GM23338 (cell line): ENCODE data around the gene TBCD. TPM values are rescaled to one million over a fixed set of nuclear protein-coding genes. Genes with fewer than 3 reads are reported as not detected.

Experiments used
- ATAC-seq: fragments of 200-7000 bp; cut with Tn5 transposase; 3 replicates; pipeline ENCODE4 v1.9.1; 2020
- DNase-seq: peaks from one replicate; pipeline ENCODE4 v3.0.0-alpha.2; 2015; ENCODE audit warnings: low spot score
- H2AFZ ChIP-seq: fragments of 200-600 bp; sonication (generic); 2 replicates; pipeline ENCODE4 v1.8.0; 2016; ENCODE audit warnings: antibody characterized with exemption, mild to moderate bottlenecking, moderate library complexity
- H3F3A ChIP-seq: fragments of 200-600 bp; sonication (generic); replicated peaks from 2 replicates; pipeline ENCODE4 v1.8.0; 2017; ENCODE audit warnings: antibody characterized with exemption, mixed run types, low read depth
- H3K27ac ChIP-seq: fragments of 200-600 bp; sonication (generic); 2 replicates; pipeline ENCODE4 v1.6.1; 2016; ENCODE audit warnings: low read depth
- H3K27me3 ChIP-seq: fragments of 200-600 bp; sonication (generic); 2 replicates; pipeline ENCODE4 v1.8.0; 2016; ENCODE audit warnings: mild to moderate bottlenecking, mixed run types, moderate library complexity; ENCODE audit not compliant: insufficient read depth
- H3K36me3 ChIP-seq: fragments of 200-600 bp; sonication (generic); 2 replicates; pipeline ENCODE4 v1.8.0; 2016; ENCODE audit warnings: mild to moderate bottlenecking; ENCODE audit not compliant: insufficient read depth
- H3K4me1 ChIP-seq: fragments of 200-600 bp; sonication (generic); 2 replicates; pipeline ENCODE4 v1.8.0; 2016; ENCODE audit warnings: mild to moderate bottlenecking, moderate library complexity; ENCODE audit not compliant: insufficient read depth
- H3K4me2 ChIP-seq: fragments of 200-600 bp; sonication (generic); 2 replicates; pipeline ENCODE4 v1.7.1; 2017; ENCODE audit warnings: mixed run types
- H3K4me3 ChIP-seq: fragments of 200-600 bp; sonication (generic); 2 replicates; pipeline ENCODE4 v1.6.1; 2016; ENCODE audit warnings: mixed run types
- H3K79me2 ChIP-seq: fragments of 200-600 bp; sonication (generic); replicated peaks from 2 replicates; pipeline ENCODE4 v1.8.0; 2017; ENCODE audit warnings: mild to moderate bottlenecking; ENCODE audit not compliant: insufficient read depth
- H3K9me2 ChIP-seq: fragments of 200-600 bp; sonication (generic); 2 replicates; pipeline ENCODE4 v1.8.0; 2017; ENCODE audit not compliant: insufficient read depth
- H4K20me1 ChIP-seq: fragments of 200-600 bp; sonication (generic); replicated peaks from 2 replicates; pipeline ENCODE4 v1.8.0; 2017; ENCODE audit warnings: mild to moderate bottlenecking; ENCODE audit not compliant: insufficient read depth
- H3K27ac Mint-ChIP-seq: 2 replicates; pipeline ENCODE4 v1.8.0; 2020; ENCODE audit warnings: inconsistent platforms, mild to moderate bottlenecking, moderate library complexity, mixed read lengths
- H3K27me3 Mint-ChIP-seq: 3 replicates; pipeline ENCODE4 v1.8.0; 2022; ENCODE audit warnings: low read depth, mild to moderate bottlenecking, moderate library complexity, mixed read lengths, inconsistent platforms; ENCODE audit not compliant: insufficient read depth, poor library complexity
- H3K36me3 Mint-ChIP-seq: 3 replicates; pipeline ENCODE4 v1.8.0; 2021; ENCODE audit warnings: low read depth, mild to moderate bottlenecking, inconsistent platforms, moderate library complexity, mixed read lengths
- H3K4me1 Mint-ChIP-seq: 3 replicates; pipeline ENCODE4 v1.8.0; 2020; ENCODE audit warnings: mild to moderate bottlenecking, inconsistent platforms, mixed read lengths
- H3K4me3 Mint-ChIP-seq: 3 replicates; pipeline ENCODE4 v1.8.0; 2021; ENCODE audit warnings: moderate library complexity, mild to moderate bottlenecking, inconsistent platforms, mixed read lengths
- H3K9me3 Mint-ChIP-seq: 3 replicates; pipeline ENCODE4 v1.8.0; 2020; ENCODE audit warnings: moderate library complexity, mild to moderate bottlenecking, inconsistent platforms, mixed read lengths
- CREB1 ChIP-seq: fragments of 250-450 bp; sonication (Bioruptor Pico); IDR thresholded peaks from 2 replicates; pipeline ENCODE4 v1.5.0; 2020; ENCODE audit warnings: low read depth, mild to moderate bottlenecking, moderate library complexity
- CTCF ChIP-seq, 2 experiments: fragments of 200-600 bp in 1 of 2; sonication (generic) in 1 of 2; conservative IDR thresholded peaks; 2 replicates each; pipeline versions ENCODE4 v1.5.1 to v1.6.1; 2016 to 2017; ENCODE audit warnings: antibody characterized with exemption in 2 of 2, low read depth in 2 of 2, mild to moderate bottlenecking in 2 of 2, moderate library complexity in 1 of 2
- ETS1 ChIP-seq: IDR thresholded peaks from 2 replicates; pipeline ENCODE4 v1.6.1; 2016; ENCODE audit warnings: antibody characterized with exemption
- EZH2 ChIP-seq: fragments of 200-600 bp; sonication (generic); IDR thresholded peaks from one replicate; pipeline ENCODE4 v1.8.0; 2017; ENCODE audit warnings: antibody characterized with exemption, mild to moderate bottlenecking, low read depth; ENCODE audit not compliant: unreplicated experiment
- EZH2phosphoT487 ChIP-seq: fragments of 200-600 bp; sonication (generic); IDR thresholded peaks from one replicate; pipeline ENCODE4 v1.8.1; 2018; ENCODE audit warnings: antibody characterized with exemption; ENCODE audit not compliant: unreplicated experiment
- JUNB ChIP-seq: IDR thresholded peaks from one replicate; pipeline ENCODE4 v1.6.1; 2016; ENCODE audit warnings: antibody characterized with exemption; ENCODE audit not compliant: unreplicated experiment
- NANOG ChIP-seq: IDR thresholded peaks from 2 replicates; pipeline ENCODE4 v1.6.1; 2016; ENCODE audit warnings: antibody characterized with exemption, borderline replicate concordance
- POLR2AphosphoS5 ChIP-seq: IDR thresholded peaks from 2 replicates; pipeline ENCODE4 v1.6.1; 2016; ENCODE audit warnings: antibody characterized with exemption, low read depth
- REST ChIP-seq: IDR thresholded peaks from one replicate; pipeline ENCODE4 v1.6.1; 2018; ENCODE audit warnings: antibody characterized with exemption; ENCODE audit not compliant: unreplicated experiment
- STAT1 ChIP-seq: IDR thresholded peaks from one replicate; pipeline ENCODE4 v1.6.1; 2016; ENCODE audit warnings: antibody characterized with exemption; ENCODE audit not compliant: unreplicated experiment
- ZNF114 ChIP-seq: fragments of 250-450 bp; sonication (Bioruptor Pico); IDR thresholded peaks from 2 replicates; pipeline ENCODE4 v1.5.0; 2020; ENCODE audit warnings: mild to moderate bottlenecking, moderate library complexity
- ZNF331 ChIP-seq: fragments of 250-450 bp; sonication (Bioruptor Pico); IDR thresholded peaks from 2 replicates; pipeline ENCODE4 v1.5.0; 2020; ENCODE audit warnings: low read depth, mild to moderate bottlenecking, moderate library complexity
- polyA plus RNA-seq: library from polyadenylated mRNA; unstranded; fragments of >200 nt; fragmentation: Nextera tagmentation; extraction: Ambion mirVana; gene quantifications from 2 replicates; pipeline ENCODE4 v1.2.1, GENCODE V29; 2016
- total RNA-seq: library from RNA; depleted of rRNA; stranded (reverse); fragments of >200 nt; shearing (Covaris generic); gene quantifications from 2 replicates; pipeline ENCODE4 v1.2.3, GENCODE V29; 2014

The TBCD gene
- total and polyA plus RNA-seq, 2 experiments from 2014 or later, result 75.0 to 116 TPM

GRCh38 chr17:82981141-82981730 is 229.4 kb downstream of the TBCD start:
- Histone ChIP-seq H3K4me1 (peaks cover 13% of the 10 kb centered on the region; the same call in 1 of the 2 replicates), H3K27me3 (no peaks in the 10 kb centered on the region), H3K36me3 (no peaks in the 10 kb centered on the region), H3K27ac (no peak overlapping the region), H2AFZ (no peak overlapping the region), H3K4me3 (no peak overlapping the region), H3K4me2 (no peak overlapping the region), H3K79me2 (no peaks in the 10 kb centered on the region), H3K9me2 (no peaks in the 10 kb centered on the region), H3F3A (no peaks in the 10 kb centered on the region), H4K20me1 (no peaks in the 10 kb centered on the region)
- no peak for DNase-seq
- no peak for ATAC-seq
- no peaks in the 10 kb centered on the region for H3K9me3 Mint-ChIP-seq
- H3K4me3 Mint-ChIP-seq, result no peak overlapping the region
- H3K27ac Mint-ChIP-seq, result no peak overlapping the region
- H3K4me1 Mint-ChIP-seq, result peaks cover 19% of the 10 kb centered on the region
- TF ChIP-seq REST, result no peak
- TF ChIP-seq CREB1 (CRISPR knock-in tag), result no peak
- TF ChIP-seq CTCF (conservative IDR thresholded peaks at IDR 0.05; ENCODE audit: low read depth in 2 of 2), result no peak
- TF ChIP-seq ZNF331, result no peak
- TF ChIP-seq ZNF114, result no peak
- no peak for TF ChIP-seq NANOG
- TF ChIP-seq EZH2phosphoT487, result no peak
- no peak for TF ChIP-seq ETS1
- TF ChIP-seq STAT1, result no peak
- TF ChIP-seq POLR2AphosphoS5, result no peak
- TF ChIP-seq JUNB, result no peak
- TF ChIP-seq EZH2, result no peak
- peaks cover 4% of the 10 kb centered on the region; the same call in 2 of the 3 replicates for H3K36me3 Mint-ChIP-seq
- H3K27me3 Mint-ChIP-seq, result peaks cover 3% of the 10 kb centered on the region
